Measurements from ENCODE around the gene SPTBN1.

- TF ChIP-seq GATA3 (IDR thresholded peaks at IDR 0.05; ENCODE audit: low read depth, low read length) (no peak), GATA2 (IDR thresholded peaks at IDR 0.05; ENCODE audit: low read depth, low read length) (no peak)
These were observed 44.2 kb upstream of the SPTBN1 start for GRCh38 chr2:54411801-54412354.

Data from SH-SY5Y (cell line).